ENCODE measurements around the gene ALDH1A2. TPM values are rescaled to one million over a fixed set of nuclear protein-coding genes. Genes with fewer than 3 reads are reported as not detected.

Gene ALDH1A2
- total RNA-seq, 1 donor from 2014 or later = 2.4 TPM

- Mint-ChIP-seq H3K4me3 (ENCODE audit: low read depth) (no peak overlapping the region), H3K27ac (no peak overlapping the region), H3K36me3 (ENCODE audit: insufficient read depth) (no peaks in the 10 kb centered on the region), H3K4me1 (ENCODE audit: low read depth) (peaks cover 13% of the 10 kb centered on the region), H3K27me3 (peaks cover 62% of the 10 kb centered on the region), H3K9me3 (ENCODE audit: low read depth) (no peaks in the 10 kb centered on the region)
- no peak for DNase-seq (ENCODE audit: low spot score, unreplicated experiment)
- no peak for TF ChIP-seq CTCF (IDR thresholded peaks at IDR 0.05; ENCODE audit: unreplicated experiment)
These were observed 7.4 kb downstream of the ALDH1A2 start for GRCh38 chr15:58058073-58058472.

GRCh38 chr15:58057559-58057958, 8.0 kb downstream of the ALDH1A2 start:
- Mint-ChIP-seq H3K4me1 (ENCODE audit: low read depth) (peaks cover 13% of the 10 kb centered on the region), H3K36me3 (ENCODE audit: insufficient read depth) (no peaks in the 10 kb centered on the region), H3K27ac (peak overlapping the region; percentile 62), H3K27me3 (peaks cover 56% of the 10 kb centered on the region), H3K9me3 (ENCODE audit: low read depth) (no peaks in the 10 kb centered on the region), H3K4me3 (ENCODE audit: low read depth) (no peak overlapping the region)
- no peak for TF ChIP-seq CTCF (IDR thresholded peaks at IDR 0.05; ENCODE audit: unreplicated experiment)
- DNase-seq (ENCODE audit: low spot score, unreplicated experiment) = no peak

GRCh38 chr15:58056015-58056414, 9.5 kb downstream of the ALDH1A2 start:
- H3K9me3 Mint-ChIP-seq (ENCODE audit: low read depth) = no peaks in the 10 kb centered on the region
- DNase-seq (ENCODE audit: low spot score, unreplicated experiment) = no peak
- H3K36me3 Mint-ChIP-seq (ENCODE audit: insufficient read depth) = no peaks in the 10 kb centered on the region
- H3K4me3 Mint-ChIP-seq (ENCODE audit: low read depth) = no peak overlapping the region
- peaks cover 47% of the 10 kb centered on the region for H3K27me3 Mint-ChIP-seq
- H3K4me1 Mint-ChIP-seq (ENCODE audit: low read depth) = peaks cover 13% of the 10 kb centered on the region
- peak; percentile 27 for TF ChIP-seq CTCF (IDR thresholded peaks at IDR 0.05; ENCODE audit: unreplicated experiment)
- no peak overlapping the region for H3K27ac Mint-ChIP-seq

GRCh38 chr15:58053315-58054153, 12.0 kb downstream of the ALDH1A2 start:
- no peak overlapping the region for H3K4me3 Mint-ChIP-seq (ENCODE audit: low read depth)
- H3K27me3 Mint-ChIP-seq = peaks cover 56% of the 10 kb centered on the region
- no peak for TF ChIP-seq CTCF (IDR thresholded peaks at IDR 0.05; ENCODE audit: unreplicated experiment)
- H3K36me3 Mint-ChIP-seq (ENCODE audit: insufficient read depth) = no peaks in the 10 kb centered on the region
- peaks cover 12% of the 10 kb centered on the region for H3K4me1 Mint-ChIP-seq (ENCODE audit: low read depth)
- H3K9me3 Mint-ChIP-seq (ENCODE audit: low read depth) = no peaks in the 10 kb centered on the region
- H3K27ac Mint-ChIP-seq = no peak overlapping the region
- no peak for DNase-seq (ENCODE audit: low spot score, unreplicated experiment)

GRCh38 chr15:58052334-58052733, 13.2 kb downstream of the ALDH1A2 start:
- no peaks in the 10 kb centered on the region for H3K9me3 Mint-ChIP-seq (ENCODE audit: low read depth)
- H3K4me1 Mint-ChIP-seq (ENCODE audit: low read depth) = peaks cover 10% of the 10 kb centered on the region
- H3K27me3 Mint-ChIP-seq = peaks cover 53% of the 10 kb centered on the region
- H3K4me3 Mint-ChIP-seq (ENCODE audit: low read depth) = no peak overlapping the region
- H3K27ac Mint-ChIP-seq = no peak overlapping the region
- no peaks in the 10 kb centered on the region for H3K36me3 Mint-ChIP-seq (ENCODE audit: insufficient read depth)
- no peak for TF ChIP-seq CTCF (IDR thresholded peaks at IDR 0.05; ENCODE audit: unreplicated experiment)
- DNase-seq (ENCODE audit: low spot score, unreplicated experiment) = no peak
